Spleen (tissue), 7 donors: ENCODE results near the gene MRPL19.

Experiments used
- CTCF ChIP-seq, 11 experiments: fragments of 200-600 bp in 7 of 11; fragments of 450-650 bp in 4 of 11; sonication (generic) in 4 of 11; IDR thresholded peaks in 8 of 11; conservative IDR thresholded peaks in 3 of 11; 1 replicate in 7 of 11; 2 replicates in 4 of 11; pipeline versions ENCODE4 v1.4.0 to v1.8.0; 2016 to 2021; ENCODE audit warnings: antibody characterized with exemption in 11 of 11, inconsistent platforms in 4 of 11, mild to moderate bottlenecking in 1 of 11
- POLR2A ChIP-seq, 3 donors: fragments of 450-650 bp; IDR thresholded peaks; one replicate each; pipeline ENCODE4 v1.5.1; 2017; ENCODE audit warnings: antibody characterized with exemption in 3 of 3, mild to moderate bottlenecking in 1 of 3
- POLR2AphosphoS5 ChIP-seq, 3 donors: sonication (generic); formaldehyde crosslinking; IDR thresholded peaks; one replicate each; pipeline ENCODE4 v1.5.1; 2017; ENCODE audit warnings: antibody characterized with exemption in 3 of 3
- donor health status: DM: no; HTN: no; CAD: no; lungs with moderate emphysema.
- donor health status: DM: no; HTN: no; CAD: no.
- donor health status: DM: no; HTN: no; CAD: no.

- TF ChIP-seq CTCF (IDR thresholded peaks at IDR 0.05 in 8 of 11, conservative IDR thresholded peaks at IDR 0.05 in 3 of 11), result no peak
- TF ChIP-seq POLR2A (IDR thresholded peaks at IDR 0.05), result no peak
- TF ChIP-seq POLR2AphosphoS5 (IDR thresholded peaks at IDR 0.05), result no peak
Observed at GRCh38 chr2:75719616-75720015, 73.0 kb downstream of the MRPL19 start.
